ENCODE data around the gene NR2C1.

The NR2C1 gene

GRCh38 chr12:95089462-95089861, 16.0 kb upstream of the NR2C1 start:
- H3K4me3 ChIP-seq (ENCODE audit: low read depth, low read length), result no peak overlapping the region
- POLR2A ChIA-PET, result no interaction called here
- CTCF ChIA-PET, result interaction anchor here (0.5 to 1.0 kb wide), 3 partner anchors 9 to 450 kb away, joined by 3 to 5 read pairs (median 3); no protein-coding TSS in a partner anchor
- H3K36me3 ChIP-seq (ENCODE audit: control insufficient read depth in 2 of 2, insufficient read depth in 1 of 2, low read length in 2 of 2), result no peaks in the 10 kb centered on the region; a peak in 1 of 3 replicates
- no peaks in the 10 kb centered on the region for H3K9me3 ChIP-seq (ENCODE audit: control insufficient read depth, insufficient read depth, low read depth, low read length)
- H3K27ac ChIP-seq (ENCODE audit: extremely low read depth, low read depth, low read length), result no peak overlapping the region
- no peak for TF ChIP-seq ZBTB6 (tag by site-specific recombination; IDR thresholded peaks at IDR 0.05)
- TF ChIP-seq ZNF37A (tag by site-specific recombination; IDR thresholded peaks at IDR 0.05), result no peak
- TF ChIP-seq ZNF473 (tag by site-specific recombination; IDR thresholded peaks at IDR 0.05), result no peak
- no peak for TF ChIP-seq ZXDB (tag by site-specific recombination; IDR thresholded peaks at IDR 0.05)
- no peak for TF ChIP-seq MEIS1 (CRISPR knock-in tag; IDR thresholded peaks at IDR 0.05; ENCODE audit: borderline replicate concordance)
- TF ChIP-seq ZNF510 (tag by site-specific recombination; IDR thresholded peaks at IDR 0.05; ENCODE audit: insufficient replicate concordance), result no peak
- TF ChIP-seq ZNF654 (tag by site-specific recombination; IDR thresholded peaks at IDR 0.05; ENCODE audit: low read depth), result no peak
- no peak for TF ChIP-seq ZNF830 (tag by site-specific recombination; IDR thresholded peaks at IDR 0.05; ENCODE audit: low read depth)
- peaks cover 10% of the 10 kb centered on the region; the same call in 1 of the 2 replicates for H3K4me1 ChIP-seq (ENCODE audit: control insufficient read depth, insufficient read depth, low read length)

GRCh38 chr12:95088379-95088778, 15.0 kb upstream of the NR2C1 start:
- ChIA-PET CTCF (interaction anchor here (0.6 to 1.3 kb wide), 2 partner anchors 16 to 17 kb away, joined by 5 to 6 read pairs; no protein-coding TSS in a partner anchor), POLR2A (no interaction called here)
- no peak for TF ChIP-seq PRDM1 (tag by site-specific recombination; IDR thresholded peaks at IDR 0.05)
- TF ChIP-seq ZNF19 (tag by site-specific recombination; IDR thresholded peaks at IDR 0.05; ENCODE audit: low read depth), result no peak
- TF ChIP-seq ZNF544 (tag by site-specific recombination; IDR thresholded peaks at IDR 0.05), result no peak
- no peak for TF ChIP-seq TCF7L2 (IDR thresholded peaks at IDR 0.05; ENCODE audit: borderline replicate concordance, low read depth, low read length)
- no peak for TF ChIP-seq ZNF530 (tag by site-specific recombination; IDR thresholded peaks at IDR 0.05; ENCODE audit: low read depth)
- TF ChIP-seq ZBTB10 (tag by site-specific recombination; IDR thresholded peaks at IDR 0.05), result no peak
- TF ChIP-seq CTCF (tag by site-specific recombination; IDR thresholded peaks at IDR 0.05), result no peak
- no peak for TF ChIP-seq SP7 (tag by site-specific recombination; IDR thresholded peaks at IDR 0.05)
- TF ChIP-seq ZNF10 (tag by site-specific recombination; IDR thresholded peaks at IDR 0.05), result no peak
- H3K27ac ChIP-seq (ENCODE audit: extremely low read depth, low read depth, low read length), result no peak overlapping the region
- no peak overlapping the region for H3K4me3 ChIP-seq (ENCODE audit: low read depth, low read length)
- H3K4me1 ChIP-seq (ENCODE audit: control insufficient read depth, insufficient read depth, low read length), result peaks cover 15% of the 10 kb centered on the region
- no peaks in the 10 kb centered on the region; a peak in 1 of 3 replicates for H3K36me3 ChIP-seq (ENCODE audit: control insufficient read depth in 2 of 2, insufficient read depth in 1 of 2, low read length in 2 of 2)
- no peaks in the 10 kb centered on the region for H3K9me3 ChIP-seq (ENCODE audit: control insufficient read depth, insufficient read depth, low read depth, low read length)

- ChIA-PET CTCF (interaction anchor here (0.6 to 3.0 kb wide), 3 partner anchors 9 to 488 kb away, joined by 3 to 28 read pairs (median 5); partner anchors contain the start of gene NR2C1), POLR2A (interaction anchor here (0.7 to 2.1 kb wide), 4 partner anchors 12 to 388 kb away, joined by 3 to 12 read pairs (median 5); partner anchors contain the start of genes METAP2 and NR2C1)
- no peak overlapping the region for H3K27ac ChIP-seq (ENCODE audit: extremely low read depth, low read depth, low read length)
- H3K36me3 ChIP-seq (ENCODE audit: control insufficient read depth in 2 of 2, insufficient read depth in 1 of 2, low read length in 2 of 2), result no peaks in the 10 kb centered on the region
- no peak overlapping the region for H3K4me3 ChIP-seq (ENCODE audit: low read depth, low read length)
- H3K9me3 ChIP-seq (ENCODE audit: control insufficient read depth, insufficient read depth, low read depth, low read length), result no peaks in the 10 kb centered on the region
- H3K4me1 ChIP-seq (ENCODE audit: control insufficient read depth, insufficient read depth, low read length), result peaks cover 15% of the 10 kb centered on the region
- TF ChIP-seq ZNF843 (tag by site-specific recombination; IDR thresholded peaks at IDR 0.05), result peak; percentile 44; the same call in 1 of the 2 replicates
- peak; percentile 91 for TF ChIP-seq PRDM6 (tag by site-specific recombination; IDR thresholded peaks at IDR 0.05)
- TF ChIP-seq TCF7L2 (IDR thresholded peaks at IDR 0.05; ENCODE audit: borderline replicate concordance, low read depth, low read length), result peak; percentile 91
- no peak for TF ChIP-seq ZNF175 (tag by site-specific recombination; IDR thresholded peaks at IDR 0.05)
- peak; percentile 70; the same call in 1 of the 2 replicates for TF ChIP-seq OSR2 (tag by site-specific recombination; IDR thresholded peaks at IDR 0.05)
- TF ChIP-seq ZBTB6 (tag by site-specific recombination; IDR thresholded peaks at IDR 0.05), result no peak
- peak; percentile 21; the same call in 1 of the 2 replicates for TF ChIP-seq GLIS1 (tag by site-specific recombination; IDR thresholded peaks at IDR 0.05)
Observed at GRCh38 chr12:95085612-95086011, 12.2 kb upstream of the NR2C1 start.

All from HEK293 (cell line).